ENCODE results near the gene KRTAP13-3. TPM values are rescaled to one million over a fixed set of nuclear protein-coding genes. Genes with fewer than 3 reads are reported as not detected.

The KRTAP13-3 gene
- total and polyA plus RNA-seq, 8 donors, result not detected

- H3K4me3 ChIP-seq, result no peak overlapping the region
- peaks cover 0 to 10% of the 10 kb centered on the region in 2 donors for H3K9me3 ChIP-seq
- intact Hi-C loops (cut with DNase I), result no loop called here
- no peak overlapping the region for H3K27ac ChIP-seq
- no peaks in the 10 kb centered on the region for H3K36me3 ChIP-seq
- TF ChIP-seq, protein P1, sequence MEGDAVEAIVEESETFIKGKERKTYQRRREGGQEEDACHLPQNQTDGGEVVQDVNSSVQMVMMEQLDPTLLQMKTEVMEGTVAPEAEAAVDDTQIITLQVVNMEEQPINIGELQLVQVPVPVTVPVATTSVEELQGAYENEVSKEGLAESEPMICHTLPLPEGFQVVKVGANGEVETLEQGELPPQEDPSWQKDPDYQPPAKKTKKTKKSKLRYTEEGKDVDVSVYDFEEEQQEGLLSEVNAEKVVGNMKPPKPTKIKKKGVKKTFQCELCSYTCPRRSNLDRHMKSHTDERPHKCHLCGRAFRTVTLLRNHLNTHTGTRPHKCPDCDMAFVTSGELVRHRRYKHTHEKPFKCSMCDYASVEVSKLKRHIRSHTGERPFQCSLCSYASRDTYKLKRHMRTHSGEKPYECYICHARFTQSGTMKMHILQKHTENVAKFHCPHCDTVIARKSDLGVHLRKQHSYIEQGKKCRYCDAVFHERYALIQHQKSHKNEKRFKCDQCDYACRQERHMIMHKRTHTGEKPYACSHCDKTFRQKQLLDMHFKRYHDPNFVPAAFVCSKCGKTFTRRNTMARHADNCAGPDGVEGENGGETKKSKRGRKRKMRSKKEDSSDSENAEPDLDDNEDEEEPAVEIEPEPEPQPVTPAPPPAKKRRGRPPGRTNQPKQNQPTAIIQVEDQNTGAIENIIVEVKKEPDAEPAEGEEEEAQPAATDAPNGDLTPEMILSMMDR (IDR thresholded peaks at IDR 0.05), result no peak
- H3K4me1 ChIP-seq, result no peaks in the 10 kb centered on the region
- no peaks in the 10 kb centered on the region for H3K27me3 ChIP-seq
- ATAC-seq (no peak), DNase-seq (no peak)
These were observed 34.2 kb downstream of the KRTAP13-3 start for GRCh38 chr21:30391492-30392025.

- no peak overlapping the region for H3K4me3 ChIP-seq
- H3K36me3 ChIP-seq, result no peaks in the 10 kb centered on the region
- H3K4me1 ChIP-seq, result no peaks in the 10 kb centered on the region
- TF ChIP-seq, protein P1 (IDR thresholded peaks at IDR 0.05), result no peak
- H3K9me3 ChIP-seq, result no peaks in the 10 kb centered on the region
- no peaks in the 10 kb centered on the region for H3K27me3 ChIP-seq
- H3K27ac ChIP-seq, result no peak overlapping the region
- DNase-seq (no peak), ATAC-seq (no peak)
- intact Hi-C loops (cut with DNase I), result no loop called here
These were observed 43.5 kb downstream of the KRTAP13-3 start for GRCh38 chr21:30382201-30382600.

Other genes starting within 250 kb of the KRTAP13-3 start
- gene CLDN8, start 209.8 kb downstream of the KRTAP13-3 start, total RNA-seq, result under 1 TPM in 1 of 2 donors, not detected in 1; 0.39 TPM
- under 1 TPM in 5 of 6 donors, not detected in 1; 0.14 to 0.64 (median 0.49) TPM for gene CLDN8, start 209.8 kb downstream of the KRTAP13-3 start, polyA plus RNA-seq (ENCODE audit: insufficient read length in 6 of 6)
- not detected for gene KRTAP24-1, start 143.0 kb downstream of the KRTAP13-3 start, total RNA-seq
- gene KRTAP24-1, start 143.0 kb downstream of the KRTAP13-3 start, polyA plus RNA-seq (ENCODE audit: insufficient read length in 6 of 6), result not detected
- not detected for gene KRTAP25-1, start 136.4 kb downstream of the KRTAP13-3 start, total RNA-seq
- not detected for gene KRTAP25-1, start 136.4 kb downstream of the KRTAP13-3 start, polyA plus RNA-seq (ENCODE audit: insufficient read length in 6 of 6)
- gene KRTAP26-1, start 105.6 kb downstream of the KRTAP13-3 start, total RNA-seq, result not detected
- gene KRTAP26-1, start 105.6 kb downstream of the KRTAP13-3 start, polyA plus RNA-seq (ENCODE audit: insufficient read length in 6 of 6), result not detected
- gene KRTAP27-1, start 88.2 kb downstream of the KRTAP13-3 start, total RNA-seq, result not detected
- gene KRTAP27-1, start 88.2 kb downstream of the KRTAP13-3 start, polyA plus RNA-seq (ENCODE audit: insufficient read length in 6 of 6), result not detected
- not detected for gene KRTAP23-1, start 77.3 kb downstream of the KRTAP13-3 start, total RNA-seq
- gene KRTAP23-1, start 77.3 kb downstream of the KRTAP13-3 start, polyA plus RNA-seq (ENCODE audit: insufficient read length in 6 of 6), result not detected
- gene KRTAP13-2, start 53.7 kb downstream of the KRTAP13-3 start, total RNA-seq, result not detected
- gene KRTAP13-2, start 53.7 kb downstream of the KRTAP13-3 start, polyA plus RNA-seq (ENCODE audit: insufficient read length in 6 of 6), result not detected
- gene KRTAP13-1, start 29.9 kb downstream of the KRTAP13-3 start, total RNA-seq, result not detected
- not detected for gene KRTAP13-1, start 29.9 kb downstream of the KRTAP13-3 start, polyA plus RNA-seq (ENCODE audit: insufficient read length in 6 of 6)
- gene KRTAP13-4, start 4.3 kb upstream of the KRTAP13-3 start, total RNA-seq, result not detected
- not detected for gene KRTAP13-4, start 4.3 kb upstream of the KRTAP13-3 start, polyA plus RNA-seq (ENCODE audit: insufficient read length in 6 of 6)
- not detected for gene KRTAP15-1, start 14.3 kb upstream of the KRTAP13-3 start, total RNA-seq
- gene KRTAP15-1, start 14.3 kb upstream of the KRTAP13-3 start, polyA plus RNA-seq (ENCODE audit: insufficient read length in 6 of 6), result not detected
- gene KRTAP19-1, start 54.4 kb upstream of the KRTAP13-3 start, total RNA-seq, result not detected
- not detected for gene KRTAP19-1, start 54.4 kb upstream of the KRTAP13-3 start, polyA plus RNA-seq (ENCODE audit: insufficient read length in 6 of 6)
- not detected for gene KRTAP19-2, start 61.5 kb upstream of the KRTAP13-3 start, total RNA-seq
- not detected for gene KRTAP19-2, start 61.5 kb upstream of the KRTAP13-3 start, polyA plus RNA-seq (ENCODE audit: insufficient read length in 6 of 6)
- not detected for gene KRTAP19-3, start 66.1 kb upstream of the KRTAP13-3 start, total RNA-seq
- not detected for gene KRTAP19-3, start 66.1 kb upstream of the KRTAP13-3 start, polyA plus RNA-seq (ENCODE audit: insufficient read length in 6 of 6)
- not detected for gene KRTAP19-4, start 71.2 kb upstream of the KRTAP13-3 start, total RNA-seq
- gene KRTAP19-4, start 71.2 kb upstream of the KRTAP13-3 start, polyA plus RNA-seq (ENCODE audit: insufficient read length in 6 of 6), result not detected
- not detected for gene KRTAP19-5, start 76.2 kb upstream of the KRTAP13-3 start, total RNA-seq
- gene KRTAP19-5, start 76.2 kb upstream of the KRTAP13-3 start, polyA plus RNA-seq (ENCODE audit: insufficient read length in 6 of 6), result not detected
- gene KRTAP19-6, start 115.9 kb upstream of the KRTAP13-3 start, total RNA-seq, result not detected
- gene KRTAP19-6, start 115.9 kb upstream of the KRTAP13-3 start, polyA plus RNA-seq (ENCODE audit: insufficient read length in 6 of 6), result not detected
- gene KRTAP19-7, start 135.4 kb upstream of the KRTAP13-3 start, total RNA-seq, result not detected
- gene KRTAP19-7, start 135.4 kb upstream of the KRTAP13-3 start, polyA plus RNA-seq (ENCODE audit: insufficient read length in 6 of 6), result not detected
- gene KRTAP22-2, start 164.5 kb upstream of the KRTAP13-3 start, total RNA-seq, result not detected
- gene KRTAP22-2, start 164.5 kb upstream of the KRTAP13-3 start, polyA plus RNA-seq (ENCODE audit: insufficient read length in 6 of 6), result not detected
- not detected for gene KRTAP6-3, start 166.5 kb upstream of the KRTAP13-3 start, total RNA-seq
- not detected for gene KRTAP6-3, start 166.5 kb upstream of the KRTAP13-3 start, polyA plus RNA-seq (ENCODE audit: insufficient read length in 6 of 6)
- gene KRTAP6-2, start 173.0 kb upstream of the KRTAP13-3 start, total RNA-seq, result not detected
- gene KRTAP6-2, start 173.0 kb upstream of the KRTAP13-3 start, polyA plus RNA-seq (ENCODE audit: insufficient read length in 6 of 6), result not detected
- gene KRTAP22-1, start 175.2 kb upstream of the KRTAP13-3 start, total RNA-seq, result not detected
- not detected for gene KRTAP22-1, start 175.2 kb upstream of the KRTAP13-3 start, polyA plus RNA-seq (ENCODE audit: insufficient read length in 6 of 6)
- gene KRTAP6-1, start 188.0 kb upstream of the KRTAP13-3 start, total RNA-seq, result not detected
- not detected for gene KRTAP6-1, start 188.0 kb upstream of the KRTAP13-3 start, polyA plus RNA-seq (ENCODE audit: insufficient read length in 6 of 6)
- not detected for gene KRTAP20-1, start 190.5 kb upstream of the KRTAP13-3 start, total RNA-seq
- not detected for gene KRTAP20-1, start 190.5 kb upstream of the KRTAP13-3 start, polyA plus RNA-seq (ENCODE audit: insufficient read length in 6 of 6)
- gene KRTAP20-4, start 194.7 kb upstream of the KRTAP13-3 start, total RNA-seq, result not detected
- gene KRTAP20-4, start 194.7 kb upstream of the KRTAP13-3 start, polyA plus RNA-seq (ENCODE audit: insufficient read length in 6 of 6), result not detected
- gene KRTAP20-2, start 209.3 kb upstream of the KRTAP13-3 start, total RNA-seq, result not detected
- not detected for gene KRTAP20-2, start 209.3 kb upstream of the KRTAP13-3 start, polyA plus RNA-seq (ENCODE audit: insufficient read length in 6 of 6)
- gene KRTAP20-3, start 216.9 kb upstream of the KRTAP13-3 start, total RNA-seq, result not detected
- gene KRTAP20-3, start 216.9 kb upstream of the KRTAP13-3 start, polyA plus RNA-seq (ENCODE audit: insufficient read length in 6 of 6), result not detected